ENCODE results near the gene ARHGAP6.

- TF ChIP-seq CTCF (IDR thresholded peaks at IDR 0.05) (no peak), POLR2A (IDR thresholded peaks at IDR 0.05) (no peak)
Observed at GRCh38 chrX:11089802-11090201, 575.9 kb downstream of the ARHGAP6 start.
